Heart left ventricle (tissue), 13 donors: ENCODE measurements around the gene POLR2B.

Source experiments
- POLR2A ChIP-seq, 2 donors: fragments of 450-650 bp; IDR thresholded peaks; one replicate each; pipeline ENCODE4 v1.6.1; 2017; ENCODE audit warnings: antibody characterized with exemption in 2 of 2, mild to moderate bottlenecking in 2 of 2, moderate library complexity in 2 of 2
- TF ChIP-seq, protein P1 (sequence below), 12 donors: fragments of 200-600 bp; sonication (generic) in 4 of 12; IDR thresholded peaks; one replicate each; pipeline versions ENCODE4 v1.5.0 to v1.8.0; 2018 to 2022; ENCODE audit warnings: antibody characterized with exemption in 12 of 12, mild to moderate bottlenecking in 5 of 12
- donor health status: ischemic (EF 13 %, LVEDD 7.1; RV severe dilation, severe dysfunction).
- donor health status: DM: no; HTN: yes; CAD: no.
- donor health status: DM: no; HTN: no; CAD: no.
- donor health status: ischemic (EF 25% LVEDD 6.9; RV normal size, moderate dysfunction).
- donor health status: ischemic (EF 25% LVEDD 5.7; RV mildly dilated, moderate dysfunction).
- donor health status: ischemic (EF 35%, LVEDD 5.7; RV mildly dilated, moderate dysfunction).
- donor health status: nonischemic (EF 11% LVEDD 7.7; RV severe dilation, severe dysfunction).
- donor health status: DM: yes; HTN: yes; CAD: no.
- donor health status: PGD.
- donor health status: ischemic (EF 29% LVEDD 5.4; RV normal size, mild dysfunction).
- donor health status: nonischemic (EF 23%, LVEDD 6.1; RV moderate dilation, normal function).

DNA sequence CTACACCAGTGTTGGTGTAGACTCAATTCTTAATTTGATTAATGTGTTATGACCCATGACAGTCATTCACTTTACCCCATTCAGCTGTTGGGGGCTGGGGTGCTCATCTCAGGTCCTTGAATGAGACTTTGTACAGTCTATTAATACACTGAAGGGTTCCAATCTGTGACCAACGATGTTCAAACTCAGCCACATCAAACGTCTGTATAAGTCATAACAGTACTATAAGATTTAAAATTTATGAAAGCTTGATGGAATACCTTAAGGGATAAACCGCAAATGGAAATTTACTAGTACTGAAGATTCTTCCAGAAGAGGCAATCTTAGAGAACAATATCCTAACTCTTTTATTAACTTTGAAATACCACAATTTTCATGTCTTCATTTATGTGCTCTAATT, 37.3 kb upstream of the POLR2B start:
- TF ChIP-seq POLR2A (IDR thresholded peaks at IDR 0.05), result no peak
- TF ChIP-seq, protein P1, sequence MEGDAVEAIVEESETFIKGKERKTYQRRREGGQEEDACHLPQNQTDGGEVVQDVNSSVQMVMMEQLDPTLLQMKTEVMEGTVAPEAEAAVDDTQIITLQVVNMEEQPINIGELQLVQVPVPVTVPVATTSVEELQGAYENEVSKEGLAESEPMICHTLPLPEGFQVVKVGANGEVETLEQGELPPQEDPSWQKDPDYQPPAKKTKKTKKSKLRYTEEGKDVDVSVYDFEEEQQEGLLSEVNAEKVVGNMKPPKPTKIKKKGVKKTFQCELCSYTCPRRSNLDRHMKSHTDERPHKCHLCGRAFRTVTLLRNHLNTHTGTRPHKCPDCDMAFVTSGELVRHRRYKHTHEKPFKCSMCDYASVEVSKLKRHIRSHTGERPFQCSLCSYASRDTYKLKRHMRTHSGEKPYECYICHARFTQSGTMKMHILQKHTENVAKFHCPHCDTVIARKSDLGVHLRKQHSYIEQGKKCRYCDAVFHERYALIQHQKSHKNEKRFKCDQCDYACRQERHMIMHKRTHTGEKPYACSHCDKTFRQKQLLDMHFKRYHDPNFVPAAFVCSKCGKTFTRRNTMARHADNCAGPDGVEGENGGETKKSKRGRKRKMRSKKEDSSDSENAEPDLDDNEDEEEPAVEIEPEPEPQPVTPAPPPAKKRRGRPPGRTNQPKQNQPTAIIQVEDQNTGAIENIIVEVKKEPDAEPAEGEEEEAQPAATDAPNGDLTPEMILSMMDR (IDR thresholded peaks at IDR 0.05), result no peak
